CD14-positive monocyte (primary cell): ENCODE data around the gene BACH2. TPM values are rescaled to one million over a fixed set of nuclear protein-coding genes. Genes with fewer than 3 reads are reported as not detected.

Experiments
- DNase-seq, 3 donors: peaks; one replicate each; pipeline ENCODE4 v3.0.0-alpha.2; 2011 to 2022
- H2AFZ ChIP-seq: 2 replicates; pipeline ENCODE4 v1.6.0; 2012; ENCODE audit warnings: mild to moderate bottlenecking, low read depth, low read length, inconsistent platforms; ENCODE audit not compliant: insufficient read depth, poor library complexity, severe bottlenecking
- H3K27ac ChIP-seq, 2 donors: 1 replicate in 1 of 2; 2 replicates in 1 of 2; pipeline ENCODE4 v1.5.1; 2012 to 2013; ENCODE audit warnings: low read length in 2 of 2, control low read depth in 1 of 2, inconsistent platforms in 1 of 2, low read depth in 1 of 2, mild to moderate bottlenecking in 1 of 2
- H3K27me3 ChIP-seq, 2 donors: one replicate each; pipeline versions ENCODE4 v1.6.0 to v1.6.1; 2011 to 2013; ENCODE audit warnings: low read length in 2 of 2; ENCODE audit not compliant: control insufficient read depth in 2 of 2, insufficient read depth in 2 of 2
- H3K36me3 ChIP-seq, 2 donors: replicated peaks in 1 of 2; 1 replicate in 1 of 2; 2 replicates in 1 of 2; pipeline versions ENCODE4 v1.5.1 to v1.6.1; 2012 to 2013; ENCODE audit warnings: low read length in 2 of 2, control low read depth in 1 of 2, inconsistent platforms in 1 of 2, mild to moderate bottlenecking in 1 of 2; ENCODE audit not compliant: insufficient read depth in 2 of 2, control insufficient read depth in 1 of 2
- H3K4me1 ChIP-seq, 2 donors: 1 replicate in 1 of 2; 2 replicates in 1 of 2; pipeline versions ENCODE4 v1.5.1 to v1.6.1; 2012 to 2013; ENCODE audit warnings: low read length in 2 of 2, control low read depth in 1 of 2, inconsistent platforms in 1 of 2, mild to moderate bottlenecking in 1 of 2, moderate library complexity in 1 of 2; ENCODE audit not compliant: insufficient read depth in 2 of 2, control insufficient read depth in 1 of 2
- H3K4me2 ChIP-seq: replicated peaks from 2 replicates; pipeline ENCODE3; 2012; ENCODE audit warnings: low read length, moderate library complexity, mild to moderate bottlenecking; ENCODE audit not compliant: poor library complexity, severe bottlenecking; ENCODE audit errors: extremely low read depth
- H3K4me3 ChIP-seq, 3 experiments: fragments of 200-600 bp in 1 of 3; sonication (generic) in 1 of 3; replicated peaks in 1 of 3; 1 replicate in 2 of 3; 2 replicates in 1 of 3; pipeline ENCODE4 v1.5.1; 2011 to 2013; ENCODE audit warnings: low read length in 3 of 3, mild to moderate bottlenecking in 3 of 3, control low read depth in 2 of 3, low read depth in 2 of 3, inconsistent platforms in 1 of 3, moderate library complexity in 1 of 3
- H3K79me2 ChIP-seq: 2 replicates; pipeline ENCODE4 v1.6.0; 2012; ENCODE audit warnings: mild to moderate bottlenecking, control low read depth, inconsistent platforms, low read length, moderate library complexity; ENCODE audit not compliant: insufficient read depth
- H3K9ac ChIP-seq: 2 replicates; pipeline ENCODE4 v1.6.0; 2017; ENCODE audit warnings: low read length, mild to moderate bottlenecking; ENCODE audit not compliant: insufficient read depth, poor library complexity, severe bottlenecking
- H3K9me3 ChIP-seq, 2 donors: replicated peaks in 1 of 2; 1 replicate in 1 of 2; 2 replicates in 1 of 2; pipeline versions ENCODE4 v1.5.1 to v1.6.1; 2012 to 2013; ENCODE audit warnings: low read length in 2 of 2, control low read depth in 1 of 2; ENCODE audit not compliant: control insufficient read depth in 1 of 2, insufficient read depth in 1 of 2
- H4K20me1 ChIP-seq: 2 replicates; pipeline ENCODE4 v1.6.0; 2012; ENCODE audit warnings: mild to moderate bottlenecking, low read length, control low read depth, moderate library complexity; ENCODE audit not compliant: insufficient read depth
- H3K27ac Mint-ChIP-seq, 7 donors: one replicate each; pipeline ENCODE4 v1.8.0; 2020; ENCODE audit warnings: mild to moderate bottlenecking in 7 of 7, mixed read lengths in 7 of 7, moderate library complexity in 6 of 7, inconsistent platforms in 2 of 7
- H3K27me3 Mint-ChIP-seq, 3 donors: one replicate each; pipeline ENCODE4 v1.8.0; 2021 to 2022; ENCODE audit warnings: low read depth in 3 of 3, mild to moderate bottlenecking in 3 of 3, mixed read lengths in 3 of 3, moderate library complexity in 3 of 3, inconsistent platforms in 1 of 3
- H3K36me3 Mint-ChIP-seq, 2 donors: one replicate each; pipeline ENCODE4 v1.8.0; 2020; ENCODE audit warnings: mixed read lengths in 2 of 2, inconsistent platforms in 1 of 2, mild to moderate bottlenecking in 1 of 2
- H3K4me1 Mint-ChIP-seq: one replicate; pipeline ENCODE4 v1.8.0; 2020; ENCODE audit warnings: mild to moderate bottlenecking, mixed read lengths
- H3K4me3 Mint-ChIP-seq, 2 donors: one replicate each; pipeline ENCODE4 v1.8.0; 2020; ENCODE audit warnings: mild to moderate bottlenecking in 2 of 2, mixed read lengths in 2 of 2, moderate library complexity in 1 of 2
- H3K9me3 Mint-ChIP-seq, 7 donors: one replicate each; pipeline ENCODE4 v1.8.0; 2020 to 2022; ENCODE audit warnings: mixed read lengths in 7 of 7, mild to moderate bottlenecking in 6 of 7, moderate library complexity in 6 of 7, inconsistent platforms in 2 of 7
- WGBS: methylation state at CpG from one replicate; pipeline ENCODE4 v1.1.5; 2013; ENCODE audit warnings: missing lambda C conversion rate; ENCODE audit not compliant: insufficient coverage; 5-methylcytosine and 5-hydroxymethylcytosine counted together
- intact Hi-C, 2 donors: fragments of 100-400 bp; cut with micrococcal nuclease; formaldehyde crosslinking; loops; one replicate each; pipeline versions ENCODE4 v1.15.0 to v1.15.1; 2023
- polyA plus RNA-seq, 3 donors: library from polyadenylated mRNA; depleted of rRNA in 1 of 3; unstranded in 2 of 3; stranded (reverse) in 1 of 3; fragments of 300-500 nt in 2 of 3; fragments of >200 nt in 1 of 3; fragmentation: Illumina TruSeq in 2 of 3; gene quantifications; 1 replicate in 2 of 3; 2 replicates in 1 of 3; pipeline ENCODE4 v1.2.3, GENCODE V29; 2012 to 2021
- TF ChIP-seq, protein P1 (sequence below): fragments of 200-600 bp; IDR thresholded peaks from one replicate; pipeline ENCODE4 v1.8.0; 2022; ENCODE audit warnings: antibody characterized with exemption, mild to moderate bottlenecking

The BACH2 gene
- polyA plus RNA-seq, 3 donors: 0.04 to 0.09 (median 0.05) TPM

DNA sequence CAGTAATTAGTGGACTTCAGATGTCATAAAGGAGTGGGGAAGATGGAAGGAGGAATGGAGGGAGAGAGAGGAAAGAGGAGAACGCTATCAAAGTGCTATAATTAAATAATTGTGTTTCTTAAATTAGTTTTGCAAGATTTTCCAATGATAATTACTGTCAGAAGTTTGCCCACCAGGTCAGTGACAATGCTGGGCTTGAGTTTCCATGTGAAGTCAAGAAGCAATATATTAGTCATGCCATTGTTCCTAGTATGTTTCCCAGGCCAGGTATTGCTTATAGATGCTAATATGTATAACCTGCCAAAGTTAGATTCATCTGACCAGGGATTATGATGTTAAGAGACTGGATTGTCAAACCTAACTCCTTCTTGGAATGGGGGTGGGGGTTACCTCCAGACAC is 270.4 kb downstream of the BACH2 start:
- Histone ChIP-seq H3K36me3 (no peaks in the 10 kb centered on the region), H3K4me3 (no peak overlapping the region), H3K27me3 (no peaks in the 10 kb centered on the region), H3K27ac (no peak overlapping the region), H3K9ac (no peak overlapping the region), H3K4me1 (no peaks in the 10 kb centered on the region), H2AFZ (no peak overlapping the region), H3K79me2 (no peaks in the 10 kb centered on the region), H3K4me2 (no peak overlapping the region), H3K9me3 (no peaks in the 10 kb centered on the region), H4K20me1 (no peaks in the 10 kb centered on the region)
- Mint-ChIP-seq H3K9me3 (peaks cover 0 to 3% (median 1%) of the 10 kb centered on the region in 7 donors), H3K36me3 (no peaks in the 10 kb centered on the region), H3K4me3 (no peak overlapping the region), H3K4me1 (peaks cover 4% of the 10 kb centered on the region), H3K27me3 (no peaks in the 10 kb centered on the region), H3K27ac (no peak overlapping the region)
- TF ChIP-seq, protein P1, sequence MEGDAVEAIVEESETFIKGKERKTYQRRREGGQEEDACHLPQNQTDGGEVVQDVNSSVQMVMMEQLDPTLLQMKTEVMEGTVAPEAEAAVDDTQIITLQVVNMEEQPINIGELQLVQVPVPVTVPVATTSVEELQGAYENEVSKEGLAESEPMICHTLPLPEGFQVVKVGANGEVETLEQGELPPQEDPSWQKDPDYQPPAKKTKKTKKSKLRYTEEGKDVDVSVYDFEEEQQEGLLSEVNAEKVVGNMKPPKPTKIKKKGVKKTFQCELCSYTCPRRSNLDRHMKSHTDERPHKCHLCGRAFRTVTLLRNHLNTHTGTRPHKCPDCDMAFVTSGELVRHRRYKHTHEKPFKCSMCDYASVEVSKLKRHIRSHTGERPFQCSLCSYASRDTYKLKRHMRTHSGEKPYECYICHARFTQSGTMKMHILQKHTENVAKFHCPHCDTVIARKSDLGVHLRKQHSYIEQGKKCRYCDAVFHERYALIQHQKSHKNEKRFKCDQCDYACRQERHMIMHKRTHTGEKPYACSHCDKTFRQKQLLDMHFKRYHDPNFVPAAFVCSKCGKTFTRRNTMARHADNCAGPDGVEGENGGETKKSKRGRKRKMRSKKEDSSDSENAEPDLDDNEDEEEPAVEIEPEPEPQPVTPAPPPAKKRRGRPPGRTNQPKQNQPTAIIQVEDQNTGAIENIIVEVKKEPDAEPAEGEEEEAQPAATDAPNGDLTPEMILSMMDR: no peak
- intact Hi-C loops: no loop called here
- DNase-seq: no peak
- 89% methylated on average over 1 of the region's 1 CpG for WGBS

DNA sequence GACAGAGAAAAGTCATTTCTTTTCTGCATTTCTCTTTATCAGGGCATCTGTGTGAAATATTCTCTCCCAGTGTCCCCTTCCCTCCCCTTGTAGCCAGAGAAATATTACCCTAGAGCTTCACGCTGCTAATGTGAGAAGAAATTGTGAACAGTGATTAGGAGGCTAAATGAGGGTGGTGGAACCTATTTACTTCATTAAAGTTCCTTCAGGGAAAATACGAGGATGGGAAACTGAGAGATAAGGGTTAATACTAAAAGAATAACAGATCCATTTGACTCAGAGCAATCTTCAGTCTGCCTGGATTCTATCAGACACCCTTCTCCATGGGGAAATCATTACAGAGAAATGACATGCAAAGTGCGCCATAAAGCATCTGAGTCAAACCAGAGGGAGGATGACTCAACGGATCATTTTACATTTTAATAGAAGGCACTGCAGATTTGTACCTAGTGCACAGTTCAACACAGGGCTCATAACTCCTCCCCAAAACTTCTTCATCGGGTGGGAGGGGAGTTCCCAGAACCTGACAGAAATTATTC is 271.1 kb downstream of the BACH2 start:
- no peak overlapping the region for H3K4me3 ChIP-seq
- H2AFZ ChIP-seq: no peak overlapping the region
- no CpG with 5 or more reads among the region's 5 CpGs for WGBS
- Mint-ChIP-seq H3K27ac (no peak overlapping the region), H3K4me1 (peaks cover 4% of the 10 kb centered on the region), H3K36me3 (no peaks in the 10 kb centered on the region), H3K9me3 (peaks cover 0 to 3% (median 1%) of the 10 kb centered on the region in 7 donors), H3K4me3 (no peak overlapping the region), H3K27me3 (no peaks in the 10 kb centered on the region)
- no peaks in the 10 kb centered on the region for H3K79me2 ChIP-seq
- H3K4me1 ChIP-seq: no peaks in the 10 kb centered on the region
- TF ChIP-seq, protein P1: no peak
- no peaks in the 10 kb centered on the region for H4K20me1 ChIP-seq
- no peak overlapping the region for H3K4me2 ChIP-seq
- no peaks in the 10 kb centered on the region for H3K36me3 ChIP-seq
- intact Hi-C loops: no loop called here
- no peaks in the 10 kb centered on the region for H3K27me3 ChIP-seq
- DNase-seq: no peak
- H3K27ac ChIP-seq: no peak overlapping the region
- no peak overlapping the region for H3K9ac ChIP-seq
- H3K9me3 ChIP-seq: no peaks in the 10 kb centered on the region
